Measurements from ENCODE around the gene SPINK8.

- TF ChIP-seq CTCF (IDR thresholded peaks at IDR 0.05) = no peak
- no peak for TF ChIP-seq POLR2A (IDR thresholded peaks at IDR 0.05)
- no peak for TF ChIP-seq EP300 (IDR thresholded peaks at IDR 0.05; ENCODE audit: low read depth)
These were observed 36.8 kb downstream of the SPINK8 start for GRCh38 chr3:48296699-48297098.

Measured in transverse colon (tissue), 3 donors.